DMS114 treated with DMSO at 0.1 percent for 48 hours (cell line): Measurements from ENCODE around the gene CDH1.
"Not testable (repeated sequence)": the region's sequence is repeated elsewhere in the genome, so short reads cannot be mapped to it uniquely, and the experiment has no call there.

Experiments
- DNase-seq: peaks from one replicate; lab custom pipeline; 2025; ENCODE audit not compliant: unreplicated experiment; lab: John Stamatoyannopoulos, UW

CDH1 gene

GRCh38 chr16:68786685-68787418 is 49.8 kb downstream of the CDH1 start:
- no peak for DNase-seq

DNA sequence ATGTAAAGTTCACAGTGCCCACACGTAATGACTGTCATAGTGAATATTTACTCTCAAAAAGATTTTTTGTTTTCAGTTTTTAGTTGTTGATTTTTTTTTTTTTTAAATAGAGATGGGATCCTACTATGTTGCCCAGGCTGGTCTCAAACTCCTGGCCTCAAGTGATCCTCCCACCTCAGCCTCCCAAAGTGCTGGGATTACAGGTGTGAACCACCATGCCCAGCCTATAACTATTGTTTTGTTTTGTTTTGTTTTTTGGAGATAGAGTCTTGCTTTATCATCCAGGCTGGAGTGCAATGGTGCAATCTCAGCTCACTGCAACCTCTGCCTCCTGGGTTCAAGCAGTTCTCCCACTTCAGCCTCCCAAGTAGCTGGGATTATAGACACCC is 50.3 kb downstream of the CDH1 start:
- not testable (repeated sequence) for DNase-seq

DNA sequence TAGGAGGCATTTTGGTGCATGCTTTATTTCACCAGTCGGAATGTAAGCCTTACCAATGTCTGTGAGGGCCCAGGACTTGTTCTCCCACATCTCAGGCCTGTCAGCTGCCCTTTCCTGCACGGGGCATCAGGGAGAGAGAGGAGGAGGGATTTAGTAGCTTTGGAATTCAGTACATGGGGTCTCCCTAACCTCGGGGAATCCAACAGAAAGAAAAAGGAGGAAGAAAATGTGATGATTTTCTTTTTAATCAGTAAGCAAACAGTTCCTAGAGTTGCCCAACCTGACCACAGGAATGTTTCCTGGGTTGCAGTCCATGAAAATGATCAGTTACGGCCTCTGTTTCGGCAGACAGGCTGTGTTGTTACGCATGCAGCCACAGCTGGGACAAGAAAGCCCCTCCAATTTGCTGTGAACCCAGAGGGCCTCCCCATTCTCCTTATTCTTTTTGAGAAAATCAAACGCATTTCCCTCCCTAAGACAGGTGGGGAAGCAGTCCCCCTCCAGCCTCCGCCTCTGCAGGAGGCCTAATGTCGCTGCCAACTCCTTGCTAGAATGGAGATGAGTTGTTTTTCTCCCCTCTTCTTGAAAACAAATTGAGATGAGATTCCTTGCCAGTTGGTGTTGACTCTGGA is 53.2 kb downstream of the CDH1 start:
- no peak for DNase-seq

DNA sequence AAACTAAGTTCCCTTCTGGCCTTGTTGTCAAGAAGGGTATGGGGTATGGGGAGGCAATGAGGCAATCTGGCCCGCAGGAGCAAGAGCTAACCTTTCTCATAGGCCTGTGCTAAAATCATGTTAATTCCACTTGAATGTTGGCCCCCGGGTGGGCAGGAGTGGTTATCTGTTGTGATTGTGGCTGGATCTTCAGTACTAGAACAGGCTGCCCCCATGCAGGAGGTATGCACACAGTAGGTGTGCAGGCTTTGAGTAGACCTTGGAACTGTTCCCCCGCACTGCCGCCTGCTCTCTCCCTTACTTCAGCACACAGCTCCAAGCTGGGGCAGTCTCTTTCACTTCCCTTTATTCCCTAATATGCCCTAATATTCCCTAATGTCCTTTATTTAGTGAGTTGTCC is 53.9 kb downstream of the CDH1 start:
- DNase-seq = no peak

- no peak for DNase-seq
Measured at GRCh38 chr16:68792465-68793324, 55.6 kb downstream of the CDH1 start.

DNA sequence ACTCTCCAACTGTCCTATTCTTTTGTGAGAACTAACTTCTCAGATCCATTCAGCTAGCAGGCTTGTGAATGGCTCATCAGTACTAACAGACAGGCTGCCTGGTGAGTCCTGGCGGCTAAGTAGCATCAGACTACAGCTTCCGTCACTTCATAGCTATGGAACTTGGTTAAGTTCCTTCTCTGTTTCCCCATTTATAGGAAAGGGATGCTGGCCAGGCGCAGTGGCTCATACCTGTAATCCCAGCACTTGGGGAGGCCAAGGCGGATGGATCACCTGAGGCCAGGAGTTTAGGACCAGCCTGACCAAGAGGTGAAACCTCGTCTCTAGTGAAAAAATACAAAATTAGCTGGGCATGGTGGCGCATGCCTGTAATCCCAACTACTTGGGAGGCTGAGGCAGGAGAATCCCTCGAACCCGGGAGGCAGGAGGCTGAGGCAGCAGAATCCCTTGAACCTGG is 56.3 kb downstream of the CDH1 start:
- no peak for DNase-seq

- no peak for DNase-seq
Measured at GRCh38 chr16:68798398-68798797, 61.3 kb downstream of the CDH1 start.

- peak; percentile 55 for DNase-seq
Measured at GRCh38 chr16:68800257-68800875, 63.3 kb downstream of the CDH1 start.

- DNase-seq = no peak
Measured at GRCh38 chr16:68802190-68802589, 65.1 kb downstream of the CDH1 start.

- no peak for DNase-seq
Measured at GRCh38 chr16:68806422-68806821, 69.3 kb downstream of the CDH1 start.

DNA sequence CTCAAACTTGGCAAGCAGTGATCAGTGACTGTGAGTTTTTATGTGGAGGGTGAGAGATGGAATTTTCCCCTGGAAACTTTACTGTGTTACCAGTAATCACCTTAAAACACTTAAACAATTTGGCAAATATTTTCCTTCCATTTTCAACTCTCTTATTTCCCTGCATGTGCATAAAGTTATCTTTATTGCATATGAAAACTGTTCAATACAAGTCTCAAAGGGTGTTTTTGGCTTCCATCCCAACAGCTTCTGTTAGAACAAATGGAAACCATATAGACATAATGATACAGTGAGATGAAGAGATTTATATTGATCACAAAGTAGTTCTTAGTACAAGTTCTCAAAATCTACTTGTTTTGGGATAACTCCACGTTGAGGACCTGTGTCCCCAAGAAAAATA is 69.9 kb downstream of the CDH1 start:
- DNase-seq = no peak

- no peak for DNase-seq
Measured at GRCh38 chr16:68814516-68814915, 77.4 kb downstream of the CDH1 start.

- no peak for DNase-seq
Measured at GRCh38 chr16:68823401-68824135, 86.5 kb downstream of the CDH1 start.

DNA sequence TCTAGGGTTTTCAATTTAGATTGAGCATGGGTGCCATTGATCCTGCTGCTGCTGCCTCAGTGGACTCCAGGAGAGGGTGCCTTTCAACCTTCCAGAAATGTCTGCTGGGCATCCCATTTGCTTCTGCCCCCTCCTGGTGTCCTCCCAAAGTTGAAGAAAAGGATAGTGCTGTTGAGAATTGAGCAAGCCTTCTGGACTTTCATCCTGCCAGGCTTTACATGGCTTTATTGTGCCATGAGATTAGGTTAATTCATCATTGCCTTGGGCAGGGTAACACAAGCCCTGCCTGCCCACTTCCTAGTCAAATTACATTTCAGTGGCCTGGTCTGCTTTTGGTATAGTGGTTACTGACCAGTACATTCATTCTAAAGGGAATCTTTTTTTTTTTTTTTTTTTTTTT is 88.3 kb downstream of the CDH1 start:
- DNase-seq = no peak

DNA sequence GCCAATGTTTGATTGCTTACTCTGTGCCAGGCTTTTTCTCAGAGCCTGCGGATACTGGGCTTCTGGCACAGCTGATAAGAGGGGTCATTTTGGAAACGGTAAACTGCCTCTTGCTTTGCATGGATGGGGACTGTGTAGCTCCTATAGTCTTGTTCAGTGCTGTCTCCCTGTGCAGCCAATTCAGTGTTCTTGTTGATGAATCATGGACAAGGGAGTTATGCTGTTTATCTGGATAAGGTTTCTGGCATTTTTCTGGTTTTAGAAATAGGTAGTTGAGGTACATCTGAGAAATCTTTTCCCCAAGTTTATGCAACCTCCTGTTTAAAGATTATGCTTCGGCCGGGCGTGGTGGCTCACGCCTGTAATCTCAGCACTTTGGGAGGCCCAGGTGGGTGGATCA is 89.6 kb downstream of the CDH1 start:
- no peak for DNase-seq

GRCh38 chr16:68833251-68833650 is 96.2 kb downstream of the CDH1 start:
- no peak for DNase-seq

DNA sequence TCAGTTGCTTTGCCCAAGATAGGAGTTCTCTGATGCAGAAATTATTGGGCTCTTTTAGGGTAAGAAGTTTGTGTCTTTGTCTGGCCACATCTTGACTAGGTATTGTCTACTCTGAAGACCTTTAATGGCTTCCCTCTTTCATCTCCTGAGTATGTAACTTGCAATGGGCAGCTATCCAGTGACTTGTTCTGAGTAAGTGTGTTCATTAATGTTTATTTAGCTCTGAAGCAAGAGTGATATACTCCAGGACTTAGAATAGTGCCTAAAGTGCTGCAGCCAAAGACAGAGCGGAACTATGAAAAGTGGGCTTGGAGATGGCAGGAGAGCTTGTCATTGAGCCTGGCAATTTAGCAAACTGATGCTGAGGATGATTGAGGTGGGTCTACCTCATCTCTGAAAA is 97.5 kb downstream of the CDH1 start:
- DNase-seq = no peak

DNA sequence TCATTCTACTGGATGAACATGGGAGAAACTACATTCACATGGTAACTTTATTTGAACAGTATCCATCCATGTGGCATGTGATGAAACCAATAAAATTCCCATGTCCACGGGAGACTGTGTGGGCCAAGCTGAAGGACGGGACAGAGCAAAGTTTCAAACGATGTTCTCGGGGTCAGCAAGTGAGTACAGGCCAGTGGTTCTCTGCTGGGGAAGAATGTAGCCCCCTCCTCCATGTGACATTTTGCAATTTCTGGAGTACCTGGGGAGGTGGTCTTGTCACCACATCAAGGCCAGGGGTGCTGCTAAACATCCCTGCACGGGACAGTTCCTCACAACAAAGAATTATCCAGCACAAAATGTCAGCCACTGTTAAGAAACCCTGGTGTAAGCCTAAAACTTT is 98.9 kb downstream of the CDH1 start:
- no peak for DNase-seq

GRCh38 chr16:68839831-68840230 is 102.7 kb downstream of the CDH1 start:
- DNase-seq = no peak

DNA sequence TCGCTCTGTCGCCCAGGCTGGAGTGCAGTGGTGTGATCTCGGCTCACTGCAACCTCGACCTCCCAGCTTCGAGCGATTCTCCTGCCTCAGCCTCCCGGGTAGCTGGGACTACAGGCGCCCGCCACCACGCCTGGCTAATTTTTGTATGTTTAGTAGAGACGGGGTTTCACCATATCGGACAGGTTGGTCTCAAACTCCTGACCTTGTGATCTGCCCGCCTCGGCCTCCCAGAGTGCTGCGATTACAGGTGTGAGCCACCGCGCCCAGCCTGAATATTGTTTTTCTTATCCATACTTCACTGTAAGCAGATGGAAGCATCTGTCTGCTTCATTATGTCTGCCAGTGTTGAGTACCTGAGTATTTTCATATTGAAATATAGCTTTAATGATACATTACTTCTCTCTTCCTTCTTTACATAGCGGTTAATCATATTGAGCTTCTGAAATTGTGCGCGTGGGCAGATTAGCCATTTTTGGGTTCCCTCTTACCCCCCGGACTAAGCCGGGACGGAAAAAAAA is 105.9 kb downstream of the CDH1 start:
- DNase-seq = not testable (repeated sequence)
